GM12878 (cell line): ENCODE measurements around the gene FAM53B. TPM values are rescaled to one million over a fixed set of nuclear protein-coding genes. Genes with fewer than 3 reads are reported as not detected.

Source experiments
- ATAC-seq: fragments of 200-7000 bp; cut with Tn5 transposase; 3 replicates; pipeline ENCODE4 v1.9.1; 2020; ENCODE audit warnings: mild to moderate bottlenecking, moderate library complexity
- BruUV-seq: library from RNA; stranded (reverse); fragments of 400-500 nt; replicated peaks from 2 replicates; lab custom pipeline; 2021; lab: Mats Ljungman, UMichigan
- CTCF ChIA-PET: fragments of 300-600 bp; sonication (Branson Sonifier 250); formaldehyde crosslinking; extraction: SDS; loops from one replicate; lab custom pipeline; 2021; ENCODE audit warnings: inconsistent platforms; lab: Yijun Ruan, JAX
- POLR2A ChIA-PET: fragments of 350-600 bp; formaldehyde crosslinking; extraction: SDS; loops from one replicate; lab custom pipeline; 2021; ENCODE audit warnings: inconsistent platforms; lab: Charles Lee
- RAD21 ChIA-PET: fragments of 300-600 bp; sonication (Branson Sonifier 250); formaldehyde crosslinking; loops from one replicate; lab custom pipeline; 2023; ENCODE audit warnings: antibody characterized with exemption; ENCODE audit not compliant: unreplicated experiment; lab: Charles Lee
- SMC1A ChIA-PET: fragments of 300-600 bp; sonication (Branson Sonifier 250); formaldehyde crosslinking; loops from one replicate; lab custom pipeline; 2023; ENCODE audit not compliant: unreplicated experiment, uncharacterized antibody; lab: Charles Lee
- DNase-seq: peaks from one replicate; pipeline ENCODE4 v3.0.0-alpha.2; 2011; ENCODE audit warnings: low read depth, low spot score
- FAIRE-seq: peaks from 3 replicates; lab custom pipeline; 2011; peaks lifted over from hg19 to GRCh38; lab: Jason Lieb, UNC
- H2AFZ ChIP-seq: 2 replicates; pipeline ENCODE4 v1.6.0; 2011; ENCODE audit warnings: low read depth, low read length, control low read depth; ENCODE audit not compliant: control insufficient read depth
- H3K27ac ChIP-seq: 2 replicates; pipeline ENCODE4 v1.5.1; 2011; ENCODE audit warnings: control low read depth; ENCODE audit not compliant: control insufficient read depth, insufficient read depth
- H3K27me3 ChIP-seq, 2 experiments: replicated peaks in 1 of 2; 2 replicates each; pipeline versions ENCODE4 v1.6.0 to v1.6.1; 2011; ENCODE audit warnings: low read length in 1 of 2; ENCODE audit not compliant: control insufficient read depth in 2 of 2, insufficient read depth in 2 of 2
- H3K36me3 ChIP-seq, 2 experiments: 2 replicates each; pipeline ENCODE4 v1.5.1; 2011; ENCODE audit warnings: low read length in 1 of 2; ENCODE audit not compliant: control insufficient read depth in 2 of 2, insufficient read depth in 2 of 2
- H3K4me1 ChIP-seq: 2 replicates; pipeline ENCODE4 v1.6.1; 2011; ENCODE audit warnings: mild to moderate bottlenecking, low read length, moderate library complexity, mixed read lengths; ENCODE audit not compliant: control insufficient read depth, insufficient read depth
- H3K4me2 ChIP-seq: 2 replicates; pipeline ENCODE4 v1.6.0; 2011; ENCODE audit warnings: control low read depth; ENCODE audit not compliant: control insufficient read depth, insufficient read depth
- H3K4me3 ChIP-seq: fragments of 200-600 bp; sonication (generic); 2 replicates; pipeline ENCODE4 v1.5.1; 2016
- H3K79me2 ChIP-seq: 2 replicates; pipeline ENCODE4 v1.6.0; 2011; ENCODE audit warnings: low read length; ENCODE audit not compliant: control insufficient read depth, insufficient read depth
- H3K9ac ChIP-seq: 2 replicates; pipeline ENCODE4 v1.8.0; 2011; ENCODE audit warnings: low read length, control low read depth, mixed read lengths; ENCODE audit not compliant: control insufficient read depth, insufficient read depth
- H3K9me3 ChIP-seq: replicated peaks from 3 replicates; pipeline ENCODE4 v1.5.1; 2011; ENCODE audit warnings: mild to moderate bottlenecking, low read length; ENCODE audit not compliant: control insufficient read depth, insufficient read depth
- H4K20me1 ChIP-seq: 2 replicates; pipeline ENCODE4 v1.6.0; 2011; ENCODE audit not compliant: control insufficient read depth, insufficient read depth
- BMI1 ChIP-seq: fragments of 450-650 bp; IDR thresholded peaks from 2 replicates; pipeline ENCODE4 v1.6.1; 2016; ENCODE audit warnings: mild to moderate bottlenecking, moderate library complexity, borderline replicate concordance
- DPF2 ChIP-seq: fragments of 450-650 bp; IDR thresholded peaks from 2 replicates; pipeline ENCODE4 v1.6.1; 2017; ENCODE audit warnings: mild to moderate bottlenecking
- GABPA ChIP-seq: IDR thresholded peaks from 2 replicates; pipeline ENCODE4 v1.6.1; 2014; ENCODE audit warnings: antibody characterized with exemption, low read depth, mild to moderate bottlenecking, inconsistent platforms
- HCFC1 ChIP-seq: fragments of 150-350 bp; IDR thresholded peaks from 2 replicates; pipeline ENCODE4 v1.6.1; 2014; ENCODE audit warnings: low read length
- HSF1 ChIP-seq: fragments of 150-350 bp; IDR thresholded peaks from 2 replicates; pipeline ENCODE4 v1.6.1; 2014; ENCODE audit warnings: mild to moderate bottlenecking, low read depth, low read length
- MLLT1 ChIP-seq: fragments of 450-650 bp; IDR thresholded peaks from 2 replicates; pipeline ENCODE4 v1.6.1; 2016; ENCODE audit warnings: mild to moderate bottlenecking
- NFYB ChIP-seq: IDR thresholded peaks from 2 replicates; pipeline ENCODE4 v1.6.1; 2011; ENCODE audit warnings: low read depth, mild to moderate bottlenecking, low read length, improper control_type of control experiment, moderate library complexity; ENCODE audit not compliant: insufficient read depth
- NR2F1 ChIP-seq: fragments of 450-650 bp; conservative IDR thresholded peaks from 2 replicates; pipeline ENCODE4 v1.6.1; 2017; ENCODE audit warnings: mild to moderate bottlenecking
- SMARCA5 ChIP-seq: fragments of 450-650 bp; IDR thresholded peaks from 2 replicates; pipeline ENCODE4 v1.6.1; 2017; ENCODE audit warnings: mild to moderate bottlenecking
- STAT1 ChIP-seq: fragments of 450-650 bp; conservative IDR thresholded peaks from 2 replicates; pipeline ENCODE4 v1.6.1; 2014; ENCODE audit warnings: antibody characterized with exemption, mild to moderate bottlenecking
- WGBS: methylation state at CpG from one replicate; pipeline ENCODE4 v1.1.6; 2016; ENCODE audit warnings: low lambda C conversion rate; ENCODE audit not compliant: insufficient replicate concordance, insufficient coverage; ENCODE audit errors: missing lambda C conversion rate; 5-methylcytosine and 5-hydroxymethylcytosine counted together
- in situ Hi-C: fragments of 300-500 bp; cut with MboI; formaldehyde crosslinking; loops from 9 replicates; pipeline ENCODE4 v1.14.3; 2018; ENCODE audit warnings: mixed read lengths
- intact Hi-C: fragments of 100-400 bp; cut with micrococcal nuclease; formaldehyde crosslinking; loops from one replicate; pipeline ENCODE4 v1.14.2; 2022; ENCODE audit not compliant: unreplicated experiment
- polyA plus RNA-seq, 11 experiments: library from polyadenylated mRNA; depleted of rRNA in 4 of 11; unstranded in 6 of 11; stranded (reverse) in 5 of 11; fragments of >200 nt; fragmentation: Nextera tagmentation in 4 of 11; fragmentation: Illumina TruSeq in 1 of 11; extraction: Ambion mirVana in 4 of 11; extraction: Trizol in 1 of 11; gene quantifications; 1 replicate in 1 of 11; 2 replicates in 10 of 11; pipeline versions ENCODE4 v1.2.1 to v1.2.3, GENCODE V29; 2011 to 2016; ENCODE audit warnings: inconsistent platforms in 2 of 11, missing spikeins in 2 of 11, low read depth in 1 of 11
- total RNA-seq, 4 experiments: library from RNA; depleted of rRNA in 3 of 4; stranded (reverse); fragments of >200 nt in 3 of 4; fragmentation: Illumina TruSeq in 1 of 4; extraction: Trizol in 1 of 4; gene quantifications; 2 replicates each; pipeline versions ENCODE4 v1.2.1 to v1.2.3, GENCODE V29; 2013 to 2021

Gene FAM53B
- total and polyA plus RNA-seq, 10 of the 15 experiments (the other 5 are each of a cell fraction or from before 2014, with no cell fraction given): 0.05 to 26.3 (median 8.1) TPM

GRCh38 chr10:124694481-124695220 lies 49.5 kb downstream of the FAM53B start:
- Histone ChIP-seq H3K9me3 (no peaks in the 10 kb centered on the region), H3K4me3 (no peak overlapping the region), H2AFZ (no peak overlapping the region), H3K4me1 (peaks cover 62% of the 10 kb centered on the region), H3K4me2 (no peak overlapping the region), H4K20me1 (no peaks in the 10 kb centered on the region), H3K27ac (no peak overlapping the region; the same call in 1 of the 2 replicates), H3K27me3 (no peaks in the 10 kb centered on the region), H3K36me3 (peaks cover 4 to 24% of the 10 kb centered on the region in 2 experiments; a peak in 3 of 4 replicates), H3K79me2 (peaks cover 17% of the 10 kb centered on the region), H3K9ac (no peak overlapping the region)
- ChIA-PET CTCF (interaction anchor here (0.9 to 9.7 kb wide), 3 partner anchors 24 to 166 kb away, joined by 3 to 106 read pairs (median 8); no protein-coding TSS in a partner anchor), SMC1A (interaction anchor here (1.7 to 12.9 kb wide), 2 partner anchors 30 to 47 kb away, joined by 7 to 334 read pairs; no protein-coding TSS in a partner anchor), POLR2A (interaction anchor here (1.0 kb wide), 1 partner anchor 23 kb away, joined by 3 read pairs; no protein-coding TSS in a partner anchor), RAD21 (interaction anchor here (12.8 kb wide), 1 partner anchor 24 kb away, joined by 309 read pairs; no protein-coding TSS in a partner anchor)
- DNase-seq (no peak), FAIRE-seq (no peak), ATAC-seq (no peak)
- in situ Hi-C loops (no loop called here), intact Hi-C loops (no loop called here)
- BruUV-seq: no TSS peak
- 90% methylated on average over 14 of the region's 14 CpGs for WGBS
- TF ChIP-seq GABPA: no peak
- no peak for TF ChIP-seq DPF2
- TF ChIP-seq MLLT1: no peak; the same call in 1 of the 2 replicates
- TF ChIP-seq SMARCA5: no peak
- no peak for TF ChIP-seq BMI1
- no peak for TF ChIP-seq NFYB
- TF ChIP-seq NR2F1: no peak
- TF ChIP-seq HCFC1: no peak
- TF ChIP-seq STAT1: no peak
- no peak for TF ChIP-seq HSF1
- TF ChIP-seq, all 136 proteins: peak for 0
